PC-9 (cell line): ENCODE measurements around the gene PAM.

Experiments used
- EZH2 ChIP-seq: fragments of 200-600 bp; sonication (generic); IDR thresholded peaks from 2 replicates; pipeline ENCODE4 v1.8.0; 2017; ENCODE audit warnings: antibody characterized with exemption, low read depth
- TF ChIP-seq, protein P1 (sequence below): fragments of 200-600 bp; sonication (generic); conservative IDR thresholded peaks from 2 replicates; pipeline ENCODE4 v1.6.1; 2017; ENCODE audit warnings: mixed run types, antibody characterized with exemption, mild to moderate bottlenecking, moderate library complexity

DNA sequence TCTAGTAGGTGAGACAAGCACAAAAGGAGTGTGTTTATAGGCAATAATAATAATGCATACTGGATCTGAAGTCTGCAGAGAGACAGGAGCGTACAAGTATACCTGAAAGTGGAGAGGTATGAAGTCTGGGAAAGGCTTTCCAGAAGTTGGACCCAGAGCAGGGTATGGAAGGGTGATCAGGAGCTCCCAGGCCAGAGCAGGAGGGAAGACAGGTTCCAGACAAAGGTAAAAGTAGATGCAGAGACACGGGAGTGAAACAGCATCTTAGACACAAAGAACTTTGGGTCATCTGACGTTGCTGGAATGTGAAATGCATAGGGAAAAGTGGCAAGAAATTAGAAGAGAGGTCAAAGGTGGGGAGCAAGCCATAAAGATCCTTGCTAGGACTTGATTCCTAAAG, 175.1 kb downstream of the PAM start:
- TF ChIP-seq, protein P1, sequence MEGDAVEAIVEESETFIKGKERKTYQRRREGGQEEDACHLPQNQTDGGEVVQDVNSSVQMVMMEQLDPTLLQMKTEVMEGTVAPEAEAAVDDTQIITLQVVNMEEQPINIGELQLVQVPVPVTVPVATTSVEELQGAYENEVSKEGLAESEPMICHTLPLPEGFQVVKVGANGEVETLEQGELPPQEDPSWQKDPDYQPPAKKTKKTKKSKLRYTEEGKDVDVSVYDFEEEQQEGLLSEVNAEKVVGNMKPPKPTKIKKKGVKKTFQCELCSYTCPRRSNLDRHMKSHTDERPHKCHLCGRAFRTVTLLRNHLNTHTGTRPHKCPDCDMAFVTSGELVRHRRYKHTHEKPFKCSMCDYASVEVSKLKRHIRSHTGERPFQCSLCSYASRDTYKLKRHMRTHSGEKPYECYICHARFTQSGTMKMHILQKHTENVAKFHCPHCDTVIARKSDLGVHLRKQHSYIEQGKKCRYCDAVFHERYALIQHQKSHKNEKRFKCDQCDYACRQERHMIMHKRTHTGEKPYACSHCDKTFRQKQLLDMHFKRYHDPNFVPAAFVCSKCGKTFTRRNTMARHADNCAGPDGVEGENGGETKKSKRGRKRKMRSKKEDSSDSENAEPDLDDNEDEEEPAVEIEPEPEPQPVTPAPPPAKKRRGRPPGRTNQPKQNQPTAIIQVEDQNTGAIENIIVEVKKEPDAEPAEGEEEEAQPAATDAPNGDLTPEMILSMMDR, result no peak
- no peak for TF ChIP-seq EZH2
